NCI-H524 (cell line): Measurements from ENCODE around the gene OR5F1.

Experiments used
- DNase-seq, 2 experiments: peaks; one replicate each; lab custom pipeline; 2025; lab: John Stamatoyannopoulos, UW

OR5F1 gene

DNA sequence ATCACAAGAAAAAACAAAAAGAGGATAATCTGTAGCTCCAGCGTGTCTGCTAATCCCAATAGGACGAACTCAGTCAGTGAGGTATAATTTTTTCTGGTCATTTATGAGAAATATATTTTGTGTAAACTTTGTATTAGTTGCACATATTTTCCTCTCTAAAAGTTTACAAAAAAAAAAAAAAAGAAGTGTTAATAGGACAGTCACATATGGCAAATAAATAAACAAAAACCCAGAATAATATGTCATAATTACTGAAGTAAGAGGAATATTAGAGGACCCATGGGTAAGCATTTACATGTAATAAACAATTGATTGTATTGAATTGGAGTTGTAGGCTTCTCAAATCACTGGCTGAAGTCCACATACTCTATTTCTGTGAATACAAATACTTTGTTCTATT lies at the start of gene OR5F1:
Gene OR5F1 (minus strand): TSS at position 101 of the 400 bp plus-strand sequence. CDS start 0 bp downstream, at position 101.
- DNase-seq, result no peak

DNA sequence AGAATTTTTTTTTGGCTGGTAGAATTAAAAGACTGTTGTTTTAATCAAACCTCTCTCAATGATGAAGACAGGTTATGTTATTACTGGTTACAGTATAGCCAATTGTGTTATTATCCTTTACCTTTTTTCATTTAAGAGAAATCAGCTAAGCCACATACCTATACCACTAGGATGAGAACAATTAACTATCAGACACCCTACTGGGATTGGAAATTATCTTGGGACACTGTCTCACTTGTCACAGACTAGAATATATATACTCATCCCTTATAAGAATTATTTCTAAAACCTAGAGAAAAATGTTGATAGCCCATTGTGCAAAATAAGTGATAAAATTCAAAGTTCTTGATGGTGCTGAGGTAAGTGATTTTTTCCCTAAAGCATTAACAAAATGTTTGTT lies 32.9 kb upstream of the OR5F1 start, which contains the start of gene OR5AS1:
Gene OR5AS1 (plus strand): TSS at position 301 of the 400 bp plus-strand sequence. CDS start 2,765 bp downstream, outside the sequence.
- no peak for DNase-seq

DNA sequence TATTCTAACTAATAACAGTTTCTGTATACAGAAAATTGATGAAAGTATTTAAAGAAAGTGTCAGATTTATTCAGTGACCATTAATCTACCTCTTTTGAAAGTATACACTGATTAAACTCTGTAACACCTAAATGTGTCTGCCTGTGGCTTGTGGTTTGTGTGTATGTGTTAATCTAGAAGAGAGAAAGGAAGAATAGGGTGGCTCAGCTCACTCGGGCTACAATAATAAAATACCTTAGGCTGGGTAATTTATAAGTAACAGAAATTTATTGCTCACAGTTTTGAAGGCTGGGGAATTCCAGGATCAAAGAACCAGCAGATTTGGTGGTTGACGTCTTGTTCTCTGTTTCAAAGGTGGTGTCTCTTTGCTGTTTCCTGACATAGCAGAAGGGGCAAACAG lies 19.4 kb upstream of the OR5F1 start:
- no peak for DNase-seq

DNA sequence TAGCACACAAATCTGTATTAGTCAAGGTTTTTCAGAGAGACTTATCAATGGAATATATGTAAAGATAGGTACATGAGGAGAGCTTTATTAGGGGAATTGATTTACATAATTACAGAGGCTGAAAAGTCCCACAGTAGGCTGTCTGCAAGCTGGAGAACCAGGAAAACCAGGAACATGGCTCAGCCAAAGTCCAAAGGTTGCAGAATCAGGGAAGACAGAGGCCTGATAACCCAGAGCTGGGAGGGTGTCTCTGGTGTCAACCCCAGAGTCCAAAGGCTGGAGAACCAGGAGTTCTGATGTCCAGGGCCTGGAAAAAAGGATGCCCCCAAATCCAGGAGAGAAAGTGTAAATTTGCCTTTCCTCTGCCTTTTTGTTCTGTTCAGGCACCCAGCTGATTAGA lies 16.3 kb upstream of the OR5F1 start:
- no peak for DNase-seq

DNA sequence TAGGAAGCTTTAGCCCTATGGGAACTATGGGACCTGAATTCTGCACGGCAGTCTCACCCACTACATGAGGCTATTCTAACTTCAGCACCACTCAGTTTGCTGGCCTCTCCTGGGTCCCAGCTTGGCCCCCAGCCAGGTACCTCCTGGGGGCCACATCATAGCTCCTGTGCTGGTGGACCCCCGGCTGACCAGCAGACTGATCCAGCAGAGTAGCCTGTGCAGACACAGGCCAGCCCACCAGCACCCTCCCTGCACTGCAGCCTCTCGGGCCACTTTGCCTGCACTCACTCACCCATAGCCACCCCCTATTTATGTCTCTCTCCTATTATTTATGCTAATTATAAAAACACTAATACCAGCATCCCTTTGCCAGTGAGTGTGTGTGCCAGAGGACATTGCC lies 23.5 kb downstream of the OR5F1 start:
- no peak for DNase-seq

DNA sequence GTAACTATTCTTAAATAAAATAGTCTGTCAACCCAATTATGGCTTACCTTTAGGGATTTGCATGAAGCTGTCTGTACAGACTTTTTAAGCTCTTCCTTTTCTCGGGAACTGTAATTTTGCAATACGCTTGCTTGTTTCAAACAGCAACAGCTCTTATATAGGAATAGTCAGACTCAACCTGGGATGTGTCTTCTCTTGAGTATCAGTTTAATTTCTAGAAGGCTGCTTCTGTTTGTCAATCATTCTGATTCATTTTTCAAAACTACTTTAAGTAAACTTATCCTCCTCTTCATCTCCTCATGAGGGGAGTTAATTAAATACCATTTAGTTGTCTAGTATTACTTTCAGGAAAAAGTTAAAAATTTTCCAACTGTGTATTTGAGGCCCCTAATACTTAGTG lies 24.6 kb downstream of the OR5F1 start, which contains the start of gene OR10AG1:
Gene OR10AG1 (minus strand): TSS at position 101 of the 400 bp plus-strand sequence. CDS start 38 bp downstream, at position 63.
- no peak for DNase-seq

DNA sequence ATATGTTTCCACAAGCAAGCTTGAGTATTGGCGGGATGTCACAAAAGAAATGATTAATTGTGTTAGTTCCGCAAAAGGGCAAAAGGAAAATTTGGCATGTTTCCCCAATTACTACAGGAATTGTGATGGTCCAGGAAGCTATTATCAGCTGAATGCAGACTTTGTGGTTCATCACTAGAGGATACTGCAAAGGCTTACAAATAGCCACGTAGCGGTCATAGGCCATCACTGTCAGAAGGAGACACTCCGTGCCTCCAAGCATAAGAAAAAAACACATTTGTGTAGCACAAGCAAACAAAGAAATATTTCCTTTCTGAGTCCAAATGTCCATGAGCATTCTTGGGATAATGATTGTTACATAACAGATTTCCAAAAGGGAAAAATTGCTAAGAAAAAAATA lies 26.5 kb downstream of the OR5F1 start:
- DNase-seq, result no peak

DNA sequence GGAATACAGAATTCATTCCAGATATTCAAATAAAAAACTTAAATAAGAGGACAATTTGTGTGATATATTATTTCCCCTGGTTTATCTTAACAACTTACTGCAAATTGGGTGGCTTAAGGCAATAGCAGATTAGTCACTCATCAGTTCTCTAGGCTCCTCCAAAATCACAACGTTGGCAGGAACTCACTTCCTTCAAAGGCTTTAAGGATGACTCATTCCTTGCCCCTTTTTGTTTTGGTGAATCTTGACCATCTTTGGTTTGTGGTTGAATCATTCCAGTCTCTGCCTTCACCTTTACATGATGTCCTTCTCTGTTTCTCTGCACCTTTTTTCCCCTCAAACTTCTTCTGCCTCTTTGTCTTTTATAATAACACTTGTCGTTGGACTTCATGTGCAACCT lies 28.0 kb downstream of the OR5F1 start:
- DNase-seq, result no peak

DNA sequence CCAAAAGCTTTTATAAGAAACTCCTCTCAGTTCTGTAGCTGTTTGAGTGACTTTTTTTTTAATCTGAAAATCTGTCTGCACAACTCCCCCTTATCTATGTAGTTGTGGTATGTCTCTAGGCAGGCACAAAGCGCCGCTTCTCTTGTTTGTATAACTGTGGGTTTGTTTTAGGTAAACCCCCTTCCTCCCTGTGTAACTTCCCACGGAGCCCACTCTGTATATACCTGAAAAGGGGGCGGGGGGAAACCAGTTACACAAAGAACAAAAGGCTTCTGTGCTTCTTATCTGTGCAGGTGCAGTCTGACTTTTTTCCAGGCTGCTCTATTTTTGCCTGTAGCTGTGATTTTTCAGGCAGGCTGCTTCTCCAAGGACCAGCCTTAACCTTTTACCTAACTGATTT lies 37.9 kb downstream of the OR5F1 start:
- DNase-seq, result no peak

DNA sequence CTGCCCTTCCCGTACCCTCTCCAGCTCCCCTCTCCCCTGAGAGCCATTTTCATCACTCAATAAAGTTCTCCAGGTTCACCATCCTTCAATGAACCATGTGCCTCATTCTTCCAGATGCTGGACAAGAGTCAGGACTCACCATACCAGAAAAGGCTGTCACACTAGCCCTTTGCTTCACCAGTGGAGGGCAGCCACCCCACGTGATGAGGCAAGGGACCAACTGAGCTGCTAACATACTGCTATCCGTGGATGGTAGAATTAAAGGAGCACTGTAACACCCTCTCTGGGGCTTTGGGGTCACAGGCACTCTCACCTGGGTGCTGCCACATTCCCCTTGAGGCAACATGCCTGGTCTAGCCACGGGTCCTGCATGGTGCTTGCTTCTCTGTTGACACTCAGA lies 45.1 kb downstream of the OR5F1 start:
- DNase-seq, result no peak
